ENCODE results near the gene LAMA5.

The LAMA5 gene

GRCh38 chr20:62372042-62372993 is 5.2 kb upstream of the LAMA5 start:
- DNase-seq, result no peak

DNA sequence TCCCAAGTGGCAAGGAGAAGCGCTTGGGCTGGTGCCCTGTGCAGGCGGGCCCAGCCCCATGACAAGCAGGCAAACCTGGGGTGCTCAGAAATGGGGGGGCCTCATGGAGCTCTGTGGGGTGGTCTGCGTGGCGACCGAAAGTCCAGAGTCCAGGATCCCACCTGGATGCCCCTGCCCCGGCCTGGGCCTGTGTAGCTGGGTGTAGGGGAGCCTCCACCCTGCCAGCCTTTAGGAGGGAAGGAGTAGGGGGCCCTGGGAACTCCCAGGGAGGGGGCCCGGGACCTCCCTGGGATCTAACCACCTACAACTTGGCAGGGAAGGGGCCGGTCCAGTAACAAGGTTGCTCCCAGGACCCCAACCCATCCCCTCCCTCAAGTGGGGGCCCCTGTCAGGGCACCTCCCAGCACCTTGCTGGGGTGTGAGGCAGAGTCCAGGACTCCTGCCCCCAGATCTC is 4.5 kb upstream of the LAMA5 start:
- DNase-seq, result no peak

DNA sequence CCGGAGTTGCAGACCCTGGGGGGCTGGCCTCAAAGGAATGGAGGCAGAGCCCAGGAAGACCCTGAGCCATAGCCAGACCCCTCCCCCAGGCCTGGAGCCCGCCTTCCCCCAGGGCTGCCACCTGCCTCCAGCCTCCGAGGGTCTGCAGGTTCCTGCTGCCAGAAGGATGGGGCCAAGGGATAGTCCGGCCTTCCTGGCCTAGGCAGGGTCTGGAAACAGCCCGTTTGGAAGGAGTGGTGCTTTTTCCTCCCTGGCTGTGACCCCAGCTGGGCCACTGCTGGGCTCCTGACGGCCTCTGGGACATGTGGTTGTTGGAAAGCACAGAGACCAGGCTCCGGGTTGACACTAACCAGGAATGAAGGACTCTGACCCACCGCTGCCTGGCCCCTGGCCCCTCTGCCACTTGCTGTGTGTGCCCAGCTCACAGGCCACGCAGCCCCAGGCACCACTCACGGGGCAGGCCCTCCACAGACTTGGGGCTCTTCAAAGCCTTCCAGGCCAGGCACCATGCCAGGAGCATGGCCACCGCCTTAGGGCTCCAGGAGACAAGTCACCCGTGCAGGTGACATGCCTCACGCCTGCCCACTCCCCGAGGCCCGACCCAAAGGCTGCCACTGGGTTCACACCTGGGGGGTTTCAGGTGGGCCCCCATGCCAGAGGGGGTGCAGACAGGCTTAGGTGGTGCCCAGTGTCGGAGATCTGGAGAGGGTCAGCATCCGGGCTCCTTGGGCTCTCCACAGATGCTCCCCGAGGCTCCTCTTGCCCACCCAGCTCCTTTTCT is 3.9 kb upstream of the LAMA5 start:
- DNase-seq, result no peak

DNA sequence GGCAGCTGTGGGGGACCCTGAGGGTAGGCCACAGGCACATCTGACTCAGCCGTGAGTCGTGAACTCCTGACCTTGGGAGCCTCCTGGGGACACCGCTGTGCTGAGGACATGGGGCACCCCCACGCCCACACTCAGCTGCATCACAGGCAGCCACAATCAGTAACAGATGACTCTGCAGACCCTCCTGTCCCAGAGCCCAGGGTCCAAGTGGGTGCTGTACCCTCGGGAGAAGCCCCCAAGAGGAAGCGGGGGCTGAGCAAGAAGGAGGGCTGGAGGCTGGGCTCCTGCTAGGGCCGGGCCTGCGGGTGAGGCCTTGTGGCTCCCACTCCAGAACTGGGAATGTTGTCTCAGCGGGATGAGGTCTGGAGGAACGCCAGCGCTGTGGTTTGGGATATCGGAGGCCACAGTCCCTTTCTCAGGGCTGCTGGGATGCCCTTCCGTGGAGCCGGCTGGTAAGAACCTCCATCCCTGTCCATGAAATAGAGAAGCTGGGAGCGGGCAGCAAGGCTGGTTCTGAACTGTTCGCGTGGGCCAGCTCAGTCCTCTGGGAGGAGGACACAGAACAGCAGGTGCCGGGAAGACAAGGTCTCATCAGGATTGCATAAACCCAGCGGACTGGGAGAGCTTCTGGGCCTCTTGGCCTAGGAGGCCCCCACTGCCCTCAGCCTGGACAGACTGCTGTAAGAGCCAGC is 3.1 kb upstream of the LAMA5 start:
- DNase-seq, result no peak

- DNase-seq, result no peak
Measured at GRCh38 chr20:62369815-62370114, 2.7 kb upstream of the LAMA5 start.

DNA sequence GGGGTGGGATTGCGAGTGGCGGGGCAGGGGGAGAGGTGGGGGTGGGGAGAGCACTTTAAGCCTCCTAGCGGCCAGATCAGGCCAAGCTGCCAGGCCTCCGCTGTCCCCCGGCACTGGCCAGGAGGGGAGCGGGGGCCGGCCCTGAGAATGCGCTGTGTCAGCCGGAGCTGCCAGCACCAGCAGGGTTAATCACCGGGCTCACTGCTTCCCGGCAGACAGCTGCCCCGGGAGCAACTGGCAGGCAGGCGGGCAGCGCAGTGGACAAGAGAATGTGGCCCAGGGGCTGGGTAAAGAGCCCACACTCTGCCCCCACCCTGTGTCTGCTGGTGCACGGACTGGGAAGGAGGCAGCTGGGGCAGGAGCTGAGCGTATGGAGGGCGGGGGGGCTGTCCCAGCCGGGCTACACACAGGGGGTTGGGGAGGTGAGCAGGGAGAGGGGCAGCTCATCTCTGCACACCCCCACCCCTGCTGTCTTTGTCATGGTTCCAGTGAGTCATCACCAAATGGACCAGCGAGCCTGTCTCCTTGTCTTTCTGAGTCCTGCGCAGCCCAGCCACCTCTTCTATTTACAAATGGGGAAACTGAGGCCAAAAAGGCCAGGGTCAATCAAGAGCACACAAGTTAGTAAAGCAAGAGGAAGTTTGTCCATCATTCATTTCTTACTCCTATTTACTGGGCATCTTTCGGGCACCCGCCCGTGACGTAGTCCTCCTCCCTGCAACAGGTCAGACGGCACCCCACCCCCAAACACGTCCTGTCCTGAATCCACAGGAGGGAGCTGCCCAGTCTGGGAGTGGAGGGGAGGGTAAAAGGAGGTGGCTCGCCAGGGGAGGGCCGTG is 2.1 kb upstream of the LAMA5 start:
- DNase-seq, result peak in 13 of 58 donors; percentile 15 to 81 (median 54)

- peak in 1 of 58 donors; percentile 24 for DNase-seq
Measured at GRCh38 chr20:62368392-62368975, 1.4 kb upstream of the LAMA5 start.

- peak in 9 of 58 donors; percentile 20 to 66 (median 43) for DNase-seq
Measured at GRCh38 chr20:62367633-62368391, 700 bp upstream of the LAMA5 start.

DNA sequence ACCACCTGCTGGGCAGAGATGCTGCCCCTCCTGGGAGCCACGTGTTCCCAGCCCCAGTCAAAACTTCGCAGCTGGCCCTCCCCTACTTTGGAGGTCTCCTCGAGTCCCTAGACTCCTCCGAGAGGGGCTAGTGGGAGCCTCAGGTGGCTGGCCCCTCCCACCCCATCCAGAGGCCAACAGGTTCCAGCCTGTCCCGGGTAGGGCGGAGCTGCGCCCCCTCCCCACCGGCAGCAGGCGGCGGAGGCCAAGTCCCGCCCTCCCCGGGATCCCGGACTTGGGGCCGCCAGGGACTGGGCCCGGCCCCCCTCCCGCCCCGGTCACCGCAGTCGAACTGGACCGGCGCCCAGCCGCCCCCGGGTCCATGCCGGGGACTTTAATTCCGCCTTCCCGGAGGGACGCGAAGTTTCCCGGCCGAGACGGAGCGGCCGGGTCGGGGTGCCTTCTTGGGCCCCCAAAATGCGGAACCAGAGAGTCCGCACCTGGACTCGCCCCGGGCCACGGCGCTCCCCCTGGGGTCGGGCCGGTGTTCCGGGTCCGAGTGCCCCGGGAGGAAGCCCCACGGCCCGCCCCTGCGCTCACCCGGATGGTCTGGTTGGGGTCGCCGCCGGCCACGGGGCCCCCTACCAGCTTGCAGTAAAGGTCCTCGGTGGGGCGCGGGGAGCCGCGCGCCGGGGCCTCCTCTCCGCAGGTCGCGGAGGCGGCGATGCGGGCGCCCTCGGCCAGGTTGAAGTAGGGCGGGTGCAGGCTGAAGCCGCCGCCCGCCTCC is 559 bp downstream of the LAMA5 start:
- peak in 1 of 58 donors; percentile 53 for DNase-seq

DNA sequence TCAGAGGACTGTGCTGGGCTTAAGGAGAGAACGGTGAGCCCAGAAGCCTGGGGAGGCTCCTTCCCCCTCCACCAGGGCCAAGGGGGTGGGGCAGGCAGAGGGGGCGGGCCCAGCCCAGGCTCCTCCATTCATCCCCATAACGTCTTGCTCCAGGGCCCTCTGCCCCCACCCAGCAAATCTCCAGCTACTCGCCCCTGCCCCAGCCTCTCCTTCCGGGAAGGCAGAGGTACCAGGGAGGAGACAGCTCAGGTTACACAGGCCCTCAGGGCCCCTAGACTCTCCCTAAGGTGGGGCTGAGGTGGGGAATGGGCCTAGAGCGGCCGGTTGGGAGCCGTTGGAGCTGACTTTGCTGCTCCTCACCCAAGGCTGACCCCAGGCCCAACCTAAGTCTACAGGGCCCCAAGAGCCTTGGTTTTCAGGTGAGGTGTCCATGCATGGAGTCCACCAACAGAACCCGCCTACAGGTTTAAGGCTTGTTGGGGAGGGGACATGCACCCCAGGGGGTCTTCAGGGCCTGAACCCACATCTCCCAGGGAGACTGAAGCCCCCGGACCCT is 1.2 kb downstream of the LAMA5 start:
- no peak for DNase-seq

DNA sequence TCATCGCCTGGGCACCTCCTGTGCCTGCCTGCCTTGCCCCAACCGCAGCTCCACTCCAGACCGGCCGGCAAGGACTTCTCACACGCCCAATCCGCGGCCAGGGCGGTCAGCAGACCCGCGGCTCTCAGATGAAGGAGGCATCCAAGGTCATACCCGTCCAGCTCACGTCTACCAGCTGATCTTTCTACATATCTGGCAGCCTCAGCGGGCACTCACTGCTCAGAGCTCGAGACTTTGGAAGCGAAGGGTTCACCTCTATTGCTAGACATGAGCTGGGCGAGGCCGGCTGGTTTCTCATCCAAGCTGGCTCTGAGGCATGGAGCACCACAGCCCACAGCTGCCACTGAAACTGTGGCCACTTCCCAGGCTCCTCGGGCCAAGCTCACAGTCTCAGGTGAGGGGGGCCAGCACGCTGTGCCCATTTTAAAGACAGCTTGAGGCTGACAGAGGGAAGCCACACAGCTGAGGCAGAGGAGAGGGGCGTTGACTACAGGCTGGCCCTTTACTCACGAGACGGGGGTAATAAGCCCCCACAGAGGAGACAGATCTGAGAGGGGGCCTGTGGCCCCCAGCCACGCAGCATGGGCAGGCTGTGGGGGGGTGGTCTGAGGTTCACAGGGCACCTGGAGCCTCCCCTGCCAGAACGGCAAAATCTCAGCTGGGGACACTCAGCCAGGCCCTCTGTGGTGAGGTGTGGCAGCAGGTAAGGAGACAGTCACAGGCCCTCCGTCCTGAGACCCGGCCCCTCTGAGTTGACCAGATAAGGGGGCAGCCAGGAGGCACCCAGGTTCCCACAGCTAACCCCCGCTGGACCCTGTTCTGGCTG is 2.0 kb downstream of the LAMA5 start:
- no peak for DNase-seq

- no peak for DNase-seq
Measured at GRCh38 chr20:62363920-62364851, 2.9 kb downstream of the LAMA5 start.

DNA sequence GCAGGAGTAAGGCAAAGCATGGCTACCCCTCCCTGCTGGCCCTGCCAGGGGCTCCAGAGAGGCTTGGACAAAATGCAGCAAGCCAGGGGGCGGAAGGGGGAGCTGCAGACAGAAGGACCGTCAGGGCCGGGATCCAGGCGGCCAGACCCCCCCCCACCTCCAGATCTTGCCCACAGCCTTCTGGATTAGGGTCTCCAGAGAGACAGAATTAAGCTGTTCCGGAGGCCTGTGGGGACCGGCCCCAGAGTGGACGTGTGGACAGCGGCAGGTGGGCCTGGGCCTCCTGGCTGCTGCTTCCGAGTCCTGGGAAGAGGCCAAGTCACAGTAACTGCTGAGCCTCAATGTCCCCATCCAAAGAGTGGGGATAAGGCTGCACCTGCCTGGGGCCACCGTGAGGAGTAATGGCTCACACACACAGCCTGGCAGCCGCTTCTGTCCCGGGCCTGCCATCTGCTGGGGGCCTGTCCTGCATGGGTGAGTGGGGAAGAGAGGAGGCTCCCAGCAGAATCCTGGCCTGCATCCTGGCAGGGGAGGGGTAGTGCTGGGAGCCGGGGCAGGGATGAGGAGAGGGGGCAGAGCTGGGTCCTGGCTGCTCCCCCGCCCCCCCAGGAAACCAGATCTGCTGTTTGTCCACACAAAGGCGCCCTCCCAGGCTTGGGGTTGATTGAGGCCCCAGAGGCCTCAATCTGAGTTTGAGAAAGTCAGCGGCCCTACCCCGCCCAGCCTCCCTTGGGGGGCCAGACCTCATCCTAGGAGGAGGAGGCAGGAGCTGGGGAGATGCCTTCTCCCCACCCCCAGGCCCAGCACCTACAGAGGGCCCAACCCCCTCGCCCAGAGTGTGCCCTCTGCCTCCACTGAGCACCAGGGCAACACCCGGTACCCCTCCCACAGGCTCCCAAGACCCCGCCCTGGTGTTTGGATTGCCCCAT is 3.9 kb downstream of the LAMA5 start:
- no peak for DNase-seq

DNA sequence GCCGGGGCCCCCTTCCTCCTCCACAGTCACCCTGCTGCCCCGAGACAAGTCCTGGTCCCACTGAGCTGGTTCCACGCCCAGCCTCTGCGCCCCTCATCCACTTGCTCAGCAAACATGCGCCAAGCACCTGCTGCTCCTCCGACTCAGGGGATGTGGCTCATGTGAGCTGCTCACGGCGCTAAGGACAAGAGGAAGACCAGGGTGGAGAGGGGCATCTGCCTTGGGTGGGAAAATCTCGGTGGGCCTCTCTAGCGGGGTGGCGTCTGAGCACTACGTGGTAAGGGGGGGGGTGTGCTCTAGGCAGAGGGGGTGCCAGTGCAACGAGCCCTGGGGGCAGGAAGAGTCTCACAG is 4.5 kb downstream of the LAMA5 start:
- no peak for DNase-seq

Data from anterior cingulate cortex (tissue), 58 donors.